HG03460 (cell line): ENCODE results near the gene IKZF5.

Source experiments
- ATAC-seq: cut with Tn5 transposase; IDR thresholded peaks from one replicate; pipeline ENCODE4 v1.9.1; 2021; ENCODE audit not compliant: unreplicated experiment

IKZF5 gene

DNA sequence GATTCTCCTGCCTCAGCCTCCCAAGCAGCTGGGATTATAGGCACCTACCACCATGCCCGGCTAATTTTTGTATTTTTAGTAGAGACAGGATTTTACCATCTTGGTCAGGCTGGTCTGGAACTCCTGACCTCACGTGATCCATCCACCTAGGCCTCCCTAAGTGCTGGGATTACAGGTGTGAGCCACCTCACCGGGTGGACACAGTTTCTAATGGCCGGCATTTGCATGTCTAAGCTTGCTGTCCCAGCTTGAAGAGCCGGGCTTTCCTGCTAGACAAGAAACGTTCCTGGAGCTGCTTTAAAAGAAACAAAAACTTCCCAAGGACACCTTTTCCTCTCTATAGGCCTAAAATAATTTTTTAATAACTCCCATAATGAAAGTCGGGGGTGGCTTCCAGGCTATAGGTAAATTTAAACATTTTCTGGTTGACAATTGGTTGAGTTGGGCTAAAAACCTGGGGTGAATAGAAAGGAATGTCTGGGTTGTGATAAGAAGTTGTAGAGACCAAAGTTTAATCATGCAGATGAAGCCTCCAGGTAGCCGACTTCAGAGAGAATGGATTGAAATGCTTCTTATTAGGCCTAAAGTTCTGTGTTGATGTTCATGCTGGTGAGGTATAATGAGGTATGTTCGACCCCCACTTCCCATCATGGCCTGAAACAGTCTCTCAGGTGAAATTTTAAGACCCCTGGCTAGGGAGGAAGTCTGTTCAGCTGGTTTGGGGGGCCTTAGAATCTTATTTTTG is 9.0 kb upstream of the IKZF5 start:
- no peak for ATAC-seq

DNA sequence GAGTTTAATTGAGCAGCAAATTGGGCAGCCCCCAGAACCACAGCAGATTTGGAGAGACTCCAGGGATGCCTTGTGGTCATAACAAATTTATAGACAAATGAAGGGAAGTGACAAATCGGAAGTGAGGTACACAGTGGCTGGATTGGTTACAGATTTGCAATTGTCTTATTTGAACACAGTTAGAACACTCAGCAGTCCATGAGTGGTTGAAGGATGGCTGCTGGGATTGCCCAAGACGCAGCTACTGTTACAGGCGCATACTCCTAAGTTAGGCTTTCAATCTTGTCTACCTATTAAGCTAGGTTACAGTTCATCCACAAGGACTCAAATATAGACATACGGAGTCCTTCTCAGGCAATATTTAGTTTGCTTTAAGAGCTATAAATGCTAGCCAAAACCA is 7.6 kb upstream of the IKZF5 start:
- ATAC-seq: no peak

DNA sequence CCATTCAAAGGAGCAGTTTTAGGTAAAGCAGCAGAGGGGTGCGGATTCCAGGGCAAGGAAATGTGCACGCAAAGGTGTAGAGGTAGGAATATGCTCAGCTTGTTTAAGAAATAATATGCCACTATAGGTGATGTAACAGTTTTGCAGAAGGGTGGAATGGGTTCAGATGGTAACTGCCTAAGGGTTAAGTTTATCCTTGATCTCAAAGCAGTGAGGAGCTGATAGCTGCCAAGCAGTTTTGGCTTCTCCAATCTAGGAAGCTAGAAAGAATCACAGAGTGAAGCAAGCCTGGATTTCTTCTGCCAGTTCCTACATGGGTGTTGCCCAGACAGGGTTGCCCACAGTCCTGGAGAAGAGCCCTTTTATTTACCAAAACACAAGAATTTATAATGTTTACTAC is 6.2 kb upstream of the IKZF5 start:
- ATAC-seq: no peak

DNA sequence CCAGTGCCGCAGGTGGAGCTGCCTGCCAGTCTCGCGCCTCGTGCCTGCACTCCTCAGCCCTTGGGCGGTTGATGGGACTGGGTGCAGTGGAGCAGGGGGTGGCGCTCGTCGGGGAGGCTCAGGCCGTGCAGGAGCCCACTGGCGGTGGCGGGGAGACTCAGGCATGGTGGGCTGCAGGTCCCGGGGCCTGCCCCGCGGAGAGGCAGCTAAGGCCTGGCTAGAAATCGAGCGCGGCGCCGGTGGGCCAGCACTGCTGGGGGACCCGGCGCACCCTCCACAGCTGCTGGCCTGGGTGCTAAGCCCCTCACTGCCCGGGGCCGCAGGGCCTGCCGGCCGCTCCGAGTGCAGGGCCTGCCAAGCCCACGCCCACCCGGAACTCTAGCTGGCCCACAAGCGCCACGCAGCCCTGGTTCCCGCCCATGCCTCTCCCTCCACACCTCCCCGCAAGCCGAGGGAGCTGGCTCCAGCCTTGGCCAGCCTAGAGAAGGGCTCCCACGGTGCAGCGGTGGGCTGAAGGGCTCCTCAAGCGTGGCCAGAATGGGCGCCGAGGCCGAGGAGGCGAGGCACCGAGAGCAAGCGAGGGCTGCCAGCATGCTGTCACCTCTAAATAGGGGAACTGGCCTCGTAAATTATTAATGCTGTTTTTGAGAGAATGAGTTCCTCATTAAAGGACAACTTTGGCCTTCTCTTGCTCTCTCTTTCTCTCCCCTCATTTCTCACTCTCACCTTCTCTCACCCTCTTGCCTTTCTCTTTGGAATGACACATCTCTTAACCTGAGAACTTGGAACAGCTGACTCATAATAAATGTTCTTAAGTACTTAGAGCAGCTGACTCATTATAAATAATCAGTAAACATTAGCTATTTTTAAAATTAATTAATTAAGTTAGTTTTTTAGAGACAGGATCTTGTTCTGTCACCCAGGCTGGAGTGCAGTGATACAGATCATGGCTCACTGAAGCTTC is 5.1 kb upstream of the IKZF5 start:
- no peak for ATAC-seq

DNA sequence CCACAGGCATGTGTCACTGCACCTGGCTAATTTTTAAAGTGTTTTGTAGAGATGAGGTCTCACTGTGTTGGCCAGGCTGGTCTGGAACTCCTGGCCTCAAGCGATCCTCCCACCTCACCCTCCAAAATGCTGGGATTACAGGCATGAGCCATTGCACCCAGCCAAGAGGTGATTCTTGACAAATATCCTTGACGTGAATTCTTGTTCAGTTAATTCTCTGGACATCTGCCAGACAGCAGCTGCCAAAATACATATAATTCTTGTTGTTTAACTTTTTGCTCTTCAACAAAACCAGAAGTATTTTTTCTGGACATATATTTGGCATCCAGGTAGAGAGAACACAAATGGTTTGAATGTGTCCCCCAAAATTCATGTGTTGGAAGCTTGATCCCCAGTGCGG is 3.4 kb upstream of the IKZF5 start:
- ATAC-seq: no peak

DNA sequence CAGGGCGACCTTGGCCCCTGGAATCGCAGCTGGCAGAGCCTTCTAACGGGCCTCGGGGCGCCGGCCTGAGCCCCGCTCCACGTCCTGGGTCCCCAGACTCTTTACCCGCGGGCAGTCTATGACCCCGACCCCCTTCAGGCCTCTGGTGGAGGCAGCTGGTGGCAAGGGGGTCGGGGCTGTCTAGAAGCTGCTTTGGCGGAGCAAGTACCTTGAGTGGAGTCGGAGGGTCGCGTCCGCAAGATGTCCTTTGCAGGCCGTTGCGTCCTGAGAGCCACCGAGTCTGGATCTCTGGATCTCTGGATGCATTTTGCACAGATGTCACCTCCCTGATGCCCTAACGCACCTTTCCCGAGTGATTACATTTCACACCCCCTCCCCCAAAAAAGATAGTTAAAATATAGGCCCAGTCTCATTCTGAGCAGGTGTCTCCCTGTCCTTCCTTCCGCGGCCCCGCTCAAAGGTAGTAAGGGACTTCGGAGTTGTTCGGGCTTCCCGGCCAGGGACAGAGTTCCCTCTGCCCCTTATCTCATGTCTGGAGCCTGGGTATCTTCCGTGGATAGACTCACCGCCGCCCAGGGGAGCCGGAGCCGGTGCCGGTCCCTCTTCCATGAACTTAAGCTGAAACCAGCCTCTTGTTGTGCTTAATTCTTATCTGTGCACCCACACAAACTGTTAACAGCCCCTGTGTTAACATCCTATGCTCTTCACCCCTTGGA is 668 bp upstream of the IKZF5 start:
- ATAC-seq: peak; percentile 25

DNA sequence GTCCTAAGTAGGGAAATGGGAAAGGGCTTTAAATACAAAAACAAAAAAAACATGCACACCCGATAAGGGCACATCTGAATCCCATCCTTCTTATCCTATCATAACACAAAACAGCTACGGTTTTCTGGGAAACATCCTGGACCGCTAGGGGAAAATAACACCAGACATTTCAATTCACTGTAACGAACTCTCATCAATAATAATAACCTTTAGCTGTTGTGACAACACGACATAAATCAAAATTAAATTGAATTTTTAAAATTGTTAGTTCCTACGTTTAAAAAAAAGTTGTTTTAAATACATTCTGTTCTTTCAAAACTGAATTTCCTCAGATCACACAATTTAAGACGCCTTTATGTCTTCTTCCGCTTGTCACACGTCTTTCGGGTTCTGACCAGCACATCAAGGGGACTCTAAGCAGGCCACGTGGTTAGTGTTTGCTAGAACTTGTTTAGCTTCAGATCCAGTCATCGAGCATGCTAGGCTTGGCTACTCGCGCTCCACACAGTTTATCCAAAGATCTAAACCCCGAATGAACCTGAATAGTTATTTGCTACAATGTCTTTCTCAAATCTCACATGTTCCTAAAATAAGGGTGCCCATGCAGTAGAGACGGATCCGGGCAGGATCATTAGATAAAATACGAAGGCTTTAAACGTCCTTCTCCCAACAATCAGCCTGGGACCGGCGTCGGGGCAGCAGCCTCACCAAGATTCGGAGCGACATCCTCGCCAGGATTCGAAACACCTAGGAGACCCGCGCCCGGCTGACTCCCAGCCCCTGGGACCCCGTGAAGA is 839 bp downstream of the IKZF5 start:
- ATAC-seq: peak; percentile 46

DNA sequence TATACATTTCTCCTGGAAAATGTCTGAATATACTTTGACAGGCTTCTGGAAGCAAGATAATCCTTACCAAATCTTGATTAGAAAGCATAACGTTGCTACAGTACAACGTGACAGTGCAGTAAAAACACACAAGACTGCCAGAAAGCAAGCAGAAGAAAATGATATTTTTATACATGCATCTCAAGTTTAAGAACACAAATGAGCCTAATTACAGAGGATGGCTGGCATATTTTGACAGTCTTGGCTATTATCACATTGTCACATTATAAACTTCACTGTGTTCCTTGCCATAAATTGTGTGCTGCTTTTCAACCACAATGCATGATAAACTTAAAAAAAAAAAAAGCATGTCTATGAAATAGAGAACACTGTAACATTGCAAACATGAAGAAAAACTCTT is 4.3 kb downstream of the IKZF5 start:
- no peak for ATAC-seq

DNA sequence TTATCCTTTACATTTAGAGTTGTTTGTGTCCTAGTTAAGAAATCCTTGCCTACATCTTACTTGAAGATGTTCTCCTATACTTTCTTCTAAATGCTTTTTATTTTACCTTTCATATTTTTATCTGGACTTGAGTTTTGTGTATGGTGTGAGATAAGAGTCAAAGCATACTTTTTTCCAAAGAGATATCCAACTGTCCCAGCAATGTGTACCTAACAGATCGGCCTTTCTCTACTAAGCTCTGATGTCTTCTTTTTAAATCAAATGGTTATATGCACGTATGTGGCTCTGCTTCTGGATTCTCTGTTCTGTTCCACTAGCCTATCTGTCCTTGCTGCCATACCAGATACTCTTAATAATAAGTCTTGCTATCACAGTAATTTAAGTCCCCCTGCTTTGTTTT is 7.2 kb downstream of the IKZF5 start:
- ATAC-seq: no peak

DNA sequence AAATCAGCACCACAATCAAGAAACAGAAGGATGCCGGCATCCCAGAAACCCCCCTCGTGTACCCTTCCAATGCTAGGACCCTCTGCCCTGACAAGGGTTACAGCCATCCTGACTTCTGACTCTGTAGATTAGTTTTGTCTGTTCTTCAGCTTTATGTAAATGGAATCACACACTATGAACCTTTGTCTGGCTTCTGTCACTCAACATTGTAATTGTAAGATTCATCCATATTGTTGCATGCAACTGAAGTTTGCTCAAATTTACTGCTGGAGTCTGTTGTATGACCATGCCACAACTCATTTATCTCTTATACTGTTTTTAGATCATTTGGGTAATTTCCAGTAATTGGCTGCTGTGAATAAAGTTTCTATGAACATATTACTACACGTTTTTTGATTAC is 8.4 kb downstream of the IKZF5 start:
- ATAC-seq: no peak

DNA sequence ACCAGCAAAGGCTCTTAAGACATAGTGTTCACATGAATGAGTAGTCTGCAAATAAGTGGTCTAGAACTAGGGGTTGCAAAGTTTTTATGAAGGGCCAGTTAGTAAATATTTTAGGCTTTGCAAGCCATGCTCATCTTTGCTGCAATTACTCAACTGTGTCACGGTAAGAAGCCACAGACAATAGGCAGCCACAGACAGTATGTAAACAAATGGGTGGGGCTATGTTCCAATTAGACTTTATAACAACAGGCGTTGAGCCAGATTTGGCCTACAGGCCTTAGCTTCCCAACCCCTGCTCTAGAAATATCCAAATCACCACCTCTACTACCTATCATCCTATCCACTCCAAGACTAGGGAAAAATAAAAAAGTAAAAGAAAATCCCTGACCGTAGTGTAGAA is 9.2 kb downstream of the IKZF5 start:
- ATAC-seq: no peak

DNA sequence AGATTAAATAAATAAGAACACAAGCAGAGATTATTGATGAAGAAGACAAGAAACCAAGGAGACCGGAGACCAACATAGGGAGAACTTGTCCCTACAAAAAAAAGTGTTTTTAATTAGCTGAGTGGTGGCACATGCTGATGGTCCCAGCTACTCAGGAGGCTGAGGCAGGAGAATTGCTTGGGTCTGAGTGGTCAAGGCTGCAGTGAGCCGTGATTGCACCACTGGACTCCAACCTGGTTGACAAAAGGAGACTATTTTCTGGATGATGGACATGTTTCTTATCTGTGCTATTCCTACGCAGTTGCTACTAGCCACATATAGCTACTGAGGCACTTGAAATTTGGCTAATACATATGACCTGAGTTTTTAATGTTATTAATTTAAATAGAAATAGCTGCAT is 9.7 kb downstream of the IKZF5 start:
- no peak for ATAC-seq

DNA sequence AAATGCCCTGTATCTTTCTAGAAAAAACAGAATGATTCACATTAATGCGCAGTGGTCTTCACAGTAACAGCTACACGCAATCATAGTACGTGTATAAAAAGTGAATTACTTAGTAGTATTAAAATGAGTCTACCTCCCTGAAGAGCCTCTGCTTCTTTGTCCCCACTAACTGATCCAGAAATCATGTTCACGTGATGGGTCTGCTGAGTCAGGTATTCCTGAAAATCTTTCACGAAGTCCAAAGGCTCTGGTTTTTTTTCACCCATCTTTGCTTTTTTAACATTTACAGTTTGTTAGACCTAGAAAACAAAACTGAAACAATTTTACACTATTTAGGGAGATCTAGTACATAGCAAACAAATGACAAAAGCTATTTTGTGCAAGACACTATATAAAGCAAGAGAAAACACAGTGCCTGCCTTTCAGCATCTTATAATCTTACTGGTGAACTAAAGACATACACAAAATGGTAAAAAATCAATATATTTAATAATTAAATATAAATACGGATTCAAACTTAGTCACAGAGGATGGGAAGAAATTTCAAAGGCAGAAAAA is 10.2 kb downstream of the IKZF5 start:
- no peak for ATAC-seq

DNA sequence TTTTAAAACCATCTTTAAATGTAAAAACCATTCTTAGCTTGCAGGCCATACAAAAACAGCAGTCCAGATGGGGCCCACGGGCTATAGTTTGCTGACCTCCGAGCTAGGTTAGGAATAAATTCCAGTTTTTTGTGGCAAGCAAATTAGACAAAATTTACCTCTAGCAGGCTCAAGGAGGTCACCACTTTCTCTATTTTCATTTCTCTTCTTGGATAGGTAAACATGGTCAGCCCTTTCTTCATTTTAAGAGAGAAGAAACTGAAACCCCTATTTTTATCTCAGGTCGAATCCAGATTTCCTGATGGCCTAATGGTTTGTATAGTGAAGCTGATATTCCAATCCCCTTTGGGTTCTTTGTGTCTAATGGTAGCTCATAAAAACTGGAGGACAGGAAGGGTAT is 10.7 kb downstream of the IKZF5 start:
- no peak for ATAC-seq

DNA sequence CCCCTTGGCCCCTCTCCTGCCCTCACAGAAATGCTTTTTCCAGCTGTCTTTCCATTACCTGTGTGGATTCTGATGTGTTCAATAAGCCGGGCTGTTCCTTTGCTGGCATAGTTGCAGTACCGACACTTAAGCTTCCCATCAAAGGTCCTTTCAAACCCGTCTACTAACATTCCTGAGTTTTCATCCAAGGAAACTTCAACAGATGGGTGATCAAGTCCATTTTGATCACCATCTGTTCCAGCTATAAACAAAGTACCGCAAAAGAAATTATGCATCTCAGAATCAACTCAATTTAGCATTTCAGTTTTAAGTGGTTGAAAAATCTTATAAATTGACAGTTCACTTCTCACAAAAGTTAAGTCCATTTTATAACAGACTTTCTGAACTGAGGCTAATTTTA is 12.7 kb downstream of the IKZF5 start:
- ATAC-seq: no peak

DNA sequence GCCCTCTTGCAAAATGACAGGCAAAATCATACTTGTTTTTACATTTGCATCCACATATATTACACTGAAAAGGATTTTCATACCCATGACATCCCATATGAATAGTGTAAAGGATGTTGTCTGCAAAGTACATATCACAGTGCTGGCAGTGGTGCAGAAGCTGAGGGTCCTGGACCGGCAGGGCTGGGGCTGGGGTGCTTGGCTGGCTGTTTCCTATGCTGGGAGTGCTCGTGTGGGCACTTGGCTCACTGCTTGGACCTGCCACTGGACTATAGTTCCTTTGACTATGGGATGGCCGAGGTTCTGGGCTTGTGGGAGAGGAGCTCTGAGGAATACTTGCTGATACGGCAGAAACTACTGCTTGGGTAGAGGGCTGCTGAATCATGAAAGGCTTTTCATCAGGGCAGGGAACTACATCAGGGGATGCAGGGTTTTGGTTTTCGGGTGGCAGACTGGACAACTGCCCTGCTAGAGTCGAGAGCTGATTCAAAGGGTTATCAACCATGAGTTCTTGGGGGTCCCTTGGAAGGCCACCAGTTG is 14.7 kb downstream of the IKZF5 start:
- ATAC-seq: no peak

DNA sequence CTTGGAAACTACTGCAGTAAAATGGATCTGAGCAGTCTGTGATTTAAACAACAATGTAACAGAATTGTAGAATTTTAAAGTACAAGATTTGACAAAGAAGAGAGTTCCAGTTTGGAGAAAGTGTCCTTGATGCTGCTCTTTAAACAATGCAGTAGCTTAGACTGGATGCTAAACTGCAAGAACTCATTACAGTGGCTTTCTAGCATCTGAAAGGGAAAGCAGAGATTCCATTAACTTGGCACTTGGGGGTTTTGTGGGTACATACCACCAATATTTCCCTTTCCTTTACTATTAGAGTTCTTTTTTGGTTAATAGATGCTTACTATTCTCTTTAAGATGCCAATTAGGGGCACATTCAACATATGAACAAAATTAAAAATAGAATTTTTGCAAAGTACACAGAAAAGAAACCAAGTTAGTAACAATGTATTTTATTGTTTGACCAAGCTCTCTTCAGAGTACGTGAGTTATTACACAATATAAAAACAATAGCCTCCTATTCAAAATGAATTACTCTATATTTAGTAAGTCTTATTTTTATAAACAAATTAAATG is 16.5 kb downstream of the IKZF5 start:
- ATAC-seq: no peak

DNA sequence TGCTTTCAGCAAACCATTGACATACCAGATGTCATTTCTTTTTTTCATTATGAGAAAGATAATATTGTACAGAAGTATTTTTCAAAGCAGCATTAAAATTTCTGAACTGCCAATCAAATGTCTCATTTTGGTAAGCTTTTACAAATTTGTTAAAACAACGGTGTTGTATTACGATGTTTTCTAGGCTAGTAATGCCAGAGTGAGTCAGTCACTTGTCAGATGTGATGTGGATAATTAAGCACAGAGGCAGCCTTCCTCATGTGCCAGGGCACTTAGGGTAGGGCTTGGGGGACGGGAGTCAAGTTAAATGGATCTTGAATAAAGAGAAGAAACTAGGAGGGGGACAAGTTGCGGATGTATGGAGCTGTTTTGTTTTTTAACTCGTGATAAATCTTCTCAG is 18.3 kb downstream of the IKZF5 start:
- ATAC-seq: no peak

DNA sequence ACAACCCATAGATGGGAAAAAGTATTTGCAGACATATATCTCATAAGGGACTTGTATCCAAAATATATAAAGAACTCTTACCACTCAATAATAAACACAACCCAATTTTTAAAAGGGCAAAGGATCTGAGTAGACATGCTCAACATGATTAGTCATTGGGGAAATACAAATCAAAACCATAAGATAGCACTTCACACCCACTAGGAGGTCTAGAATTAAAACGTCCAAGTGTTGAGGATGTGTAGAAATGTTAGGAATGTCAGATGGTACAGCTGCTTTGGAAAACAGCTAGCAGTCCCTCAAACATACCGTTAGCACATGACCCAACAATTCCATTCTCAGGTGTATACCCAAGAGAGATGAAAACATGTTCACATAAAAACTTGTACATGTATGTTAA is 20.1 kb downstream of the IKZF5 start:
- no peak for ATAC-seq

DNA sequence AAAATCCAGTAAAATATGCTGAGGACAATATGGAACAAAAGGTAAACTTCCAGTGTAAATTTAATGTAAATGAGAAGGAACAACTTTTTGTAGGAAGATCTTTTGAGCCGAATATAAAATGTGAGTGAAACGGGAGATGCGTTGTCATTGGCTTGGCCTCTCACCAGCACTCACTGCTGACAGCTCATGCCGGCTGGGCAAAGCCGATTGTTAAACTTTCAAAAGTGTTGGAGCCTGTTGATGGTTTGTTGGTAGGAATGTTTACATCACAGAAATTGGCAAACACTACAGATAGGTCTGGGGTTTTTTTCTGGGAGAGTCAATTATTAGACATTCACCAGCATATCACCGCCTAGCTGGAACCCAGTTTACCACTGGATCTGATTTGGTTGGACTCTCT is 22.3 kb downstream of the IKZF5 start:
- ATAC-seq: no peak
